ENCODE data around the gene TYW3.

The TYW3 gene

DNA sequence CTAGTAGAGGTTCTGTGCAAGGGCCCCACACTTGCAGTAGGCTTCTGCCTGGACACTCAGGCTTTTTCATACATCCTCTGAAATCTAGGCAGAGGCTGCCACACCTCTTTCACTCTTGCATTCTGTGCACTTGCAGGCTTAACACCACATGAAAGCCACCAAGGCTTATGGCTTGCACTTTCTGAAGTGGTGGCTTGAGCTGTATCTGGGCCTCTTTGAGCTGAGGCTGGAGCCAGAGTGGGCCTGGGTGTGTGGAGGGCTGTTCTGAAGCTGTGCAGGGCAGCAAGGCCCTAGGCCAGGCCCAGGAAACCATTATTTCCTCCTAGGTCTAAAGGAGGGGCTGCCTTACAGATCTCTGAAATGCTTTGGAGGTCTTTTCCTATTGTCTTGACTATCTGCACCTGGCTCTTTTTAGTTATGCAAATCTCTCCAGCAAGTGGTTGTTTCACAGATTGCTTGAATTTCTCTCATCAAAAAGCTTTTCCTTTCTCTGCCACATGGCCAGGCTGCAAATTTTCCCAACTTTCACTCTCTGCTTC is 66.2 kb downstream of the TYW3 start:
- DNase-seq: no peak

DNA sequence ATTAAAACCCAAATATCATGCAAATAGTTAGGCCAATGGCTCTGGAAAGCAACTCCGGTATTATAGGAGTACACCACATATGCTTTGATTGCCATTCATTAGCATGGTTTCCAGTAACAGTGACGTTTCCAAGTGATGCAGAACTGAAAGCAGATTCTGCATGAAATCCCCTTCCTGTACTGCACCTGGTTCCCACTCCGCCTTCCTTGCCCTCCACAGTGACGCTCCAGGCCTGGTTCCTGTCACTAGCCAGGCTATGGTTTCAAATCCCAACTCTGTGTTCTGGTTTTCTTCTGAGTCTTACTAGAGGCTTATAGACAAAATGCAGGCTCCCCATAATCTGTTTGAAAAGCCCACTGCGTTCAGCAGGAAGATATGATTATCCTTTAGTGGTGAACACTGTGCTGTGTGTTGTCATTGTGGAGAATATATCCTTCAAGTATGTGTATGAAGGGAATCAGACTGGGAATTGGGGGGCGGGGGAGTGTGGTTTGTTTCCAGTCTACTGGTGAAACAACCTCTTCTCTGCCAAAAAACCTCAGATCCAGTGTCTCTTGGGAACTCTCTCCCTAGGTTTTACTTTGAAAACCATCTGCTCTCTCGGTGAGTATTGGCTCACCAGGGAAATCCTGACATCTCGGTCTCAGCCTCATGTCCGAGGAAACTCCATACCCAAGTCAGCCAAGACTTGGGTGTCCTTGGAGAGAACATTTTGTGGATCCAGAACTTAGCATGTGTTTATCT is 78.7 kb downstream of the TYW3 start:
- no peak for DNase-seq

DNA sequence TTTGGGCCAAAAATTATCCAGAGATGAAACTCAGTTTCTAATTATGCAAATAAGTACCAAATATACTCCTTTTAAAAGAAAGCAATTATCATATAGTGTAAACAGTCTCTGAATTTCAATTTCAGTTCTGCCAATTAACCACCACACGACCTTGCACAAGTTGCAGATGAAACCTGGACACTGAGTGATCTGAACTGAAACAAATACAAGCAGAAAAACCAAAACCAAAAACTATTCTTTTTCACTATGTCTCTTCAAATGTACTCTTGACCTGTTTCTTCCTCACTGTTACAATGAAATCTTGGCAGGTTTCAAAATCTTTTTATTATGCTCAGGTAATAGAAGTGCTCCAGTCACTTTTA is 79.2 kb downstream of the TYW3 start:
- DNase-seq: no peak

All from NCI-H187 (cell line).